Nephron progenitor cell (in vitro differentiated cells): ENCODE results near the gene GNG7.
"Not testable (repeated sequence)": the region's sequence is repeated elsewhere in the genome, so short reads cannot be mapped to it uniquely, and the experiment has no call there.

ENCODE experiments used
- DNase-seq: peaks from one replicate; pipeline ENCODE4 v3.0.0; 2021
- H3K27ac Mint-ChIP-seq: 2 replicates; pipeline ENCODE4 v1.8.0; 2021; ENCODE audit warnings: mild to moderate bottlenecking, moderate library complexity, mixed read lengths
- H3K27me3 Mint-ChIP-seq: 2 replicates; pipeline ENCODE4 v1.8.0; 2021; ENCODE audit warnings: mild to moderate bottlenecking, low read depth, mixed read lengths; ENCODE audit not compliant: poor library complexity
- H3K36me3 Mint-ChIP-seq: 2 replicates; pipeline ENCODE4 v1.8.0; 2021; ENCODE audit warnings: low read depth, mixed read lengths
- H3K4me1 Mint-ChIP-seq: 2 replicates; pipeline ENCODE4 v1.8.0; 2021; ENCODE audit warnings: mixed read lengths
- H3K4me3 Mint-ChIP-seq: 2 replicates; pipeline ENCODE4 v1.8.0; 2021; ENCODE audit warnings: mild to moderate bottlenecking, moderate library complexity, mixed read lengths
- H3K9me3 Mint-ChIP-seq: 2 replicates; pipeline ENCODE4 v1.8.0; 2021; ENCODE audit warnings: mild to moderate bottlenecking, moderate library complexity, mixed read lengths
- TF ChIP-seq, protein P1 (sequence below): fragments of 200-600 bp; sonication (generic); IDR thresholded peaks from 2 replicates; pipeline ENCODE4 v1.5.0; 2021; ENCODE audit warnings: antibody characterized with exemption

The GNG7 gene

DNA sequence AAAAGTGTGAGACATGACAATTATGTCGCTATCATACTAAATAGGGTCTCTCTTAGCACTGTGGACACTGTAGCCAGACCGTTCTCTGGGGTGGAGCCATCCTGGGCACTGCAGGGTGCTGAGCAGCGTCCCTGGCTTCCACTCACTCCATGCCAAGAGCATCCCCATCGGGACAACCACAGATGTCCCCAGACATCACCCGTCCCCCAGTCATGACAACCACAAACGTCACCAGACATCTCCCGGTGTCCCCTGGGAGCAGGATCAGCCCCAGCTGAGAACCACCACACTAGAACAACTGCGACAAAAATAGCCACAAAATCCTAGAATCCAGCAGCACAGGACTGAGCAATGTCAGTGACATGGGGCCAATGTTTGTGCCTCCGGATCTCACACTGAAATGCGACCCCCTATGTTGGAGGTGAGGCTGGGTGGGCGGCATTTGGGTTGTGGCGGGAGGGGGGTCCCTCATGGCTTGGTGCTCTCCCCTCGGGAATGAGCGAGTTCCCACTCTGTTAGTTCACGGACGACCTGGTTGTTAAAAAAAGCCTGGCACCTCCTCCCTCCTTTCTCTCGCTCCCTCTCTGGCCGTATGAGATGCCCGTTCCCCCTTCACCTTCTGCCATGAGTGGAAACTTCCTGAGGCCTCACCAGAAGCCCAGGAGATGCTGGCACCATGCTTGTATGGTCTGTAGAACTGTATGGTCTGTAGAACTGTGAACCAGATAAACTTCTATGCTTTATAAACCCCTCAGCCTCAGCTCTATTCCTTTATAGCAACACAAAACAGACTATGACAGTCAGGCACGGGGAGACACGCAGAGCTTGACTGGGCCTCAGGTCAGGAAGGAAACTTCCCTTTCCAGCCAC lies 132.7 kb downstream of the GNG7 start:
- DNase-seq = no peak
- Mint-ChIP-seq H3K4me3 (no peak overlapping the region), H3K27ac (peak overlapping the region; percentile 85), H3K9me3 (peaks cover 11% of the 10 kb centered on the region), H3K4me1 (peaks cover 20% of the 10 kb centered on the region), H3K36me3 (peaks cover 4% of the 10 kb centered on the region), H3K27me3 (peaks cover 6% of the 10 kb centered on the region)
- TF ChIP-seq, protein P1, sequence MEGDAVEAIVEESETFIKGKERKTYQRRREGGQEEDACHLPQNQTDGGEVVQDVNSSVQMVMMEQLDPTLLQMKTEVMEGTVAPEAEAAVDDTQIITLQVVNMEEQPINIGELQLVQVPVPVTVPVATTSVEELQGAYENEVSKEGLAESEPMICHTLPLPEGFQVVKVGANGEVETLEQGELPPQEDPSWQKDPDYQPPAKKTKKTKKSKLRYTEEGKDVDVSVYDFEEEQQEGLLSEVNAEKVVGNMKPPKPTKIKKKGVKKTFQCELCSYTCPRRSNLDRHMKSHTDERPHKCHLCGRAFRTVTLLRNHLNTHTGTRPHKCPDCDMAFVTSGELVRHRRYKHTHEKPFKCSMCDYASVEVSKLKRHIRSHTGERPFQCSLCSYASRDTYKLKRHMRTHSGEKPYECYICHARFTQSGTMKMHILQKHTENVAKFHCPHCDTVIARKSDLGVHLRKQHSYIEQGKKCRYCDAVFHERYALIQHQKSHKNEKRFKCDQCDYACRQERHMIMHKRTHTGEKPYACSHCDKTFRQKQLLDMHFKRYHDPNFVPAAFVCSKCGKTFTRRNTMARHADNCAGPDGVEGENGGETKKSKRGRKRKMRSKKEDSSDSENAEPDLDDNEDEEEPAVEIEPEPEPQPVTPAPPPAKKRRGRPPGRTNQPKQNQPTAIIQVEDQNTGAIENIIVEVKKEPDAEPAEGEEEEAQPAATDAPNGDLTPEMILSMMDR = no peak

DNA sequence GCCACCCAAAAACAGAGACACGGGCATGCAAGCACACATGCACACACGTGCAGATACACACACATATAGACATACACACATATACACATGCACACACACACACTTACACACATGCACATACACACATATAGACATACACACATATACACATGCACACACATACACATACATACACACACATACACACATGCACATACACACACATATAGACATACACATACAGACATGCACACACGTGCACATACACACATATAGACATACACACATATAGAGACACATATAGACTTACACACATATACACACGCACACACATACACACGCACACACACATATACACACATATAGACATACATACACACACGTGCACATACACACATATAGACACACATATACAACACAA lies 134.5 kb downstream of the GNG7 start:
- peak overlapping the region; percentile 76 for H3K27ac Mint-ChIP-seq
- H3K27me3 Mint-ChIP-seq = peaks cover 18% of the 10 kb centered on the region
- peaks cover 29% of the 10 kb centered on the region for H3K4me1 Mint-ChIP-seq
- TF ChIP-seq, protein P1 = no peak
- no peak for DNase-seq
- H3K4me3 Mint-ChIP-seq = no peak overlapping the region
- peaks cover 4% of the 10 kb centered on the region for H3K36me3 Mint-ChIP-seq
- peaks cover 11% of the 10 kb centered on the region for H3K9me3 Mint-ChIP-seq

DNA sequence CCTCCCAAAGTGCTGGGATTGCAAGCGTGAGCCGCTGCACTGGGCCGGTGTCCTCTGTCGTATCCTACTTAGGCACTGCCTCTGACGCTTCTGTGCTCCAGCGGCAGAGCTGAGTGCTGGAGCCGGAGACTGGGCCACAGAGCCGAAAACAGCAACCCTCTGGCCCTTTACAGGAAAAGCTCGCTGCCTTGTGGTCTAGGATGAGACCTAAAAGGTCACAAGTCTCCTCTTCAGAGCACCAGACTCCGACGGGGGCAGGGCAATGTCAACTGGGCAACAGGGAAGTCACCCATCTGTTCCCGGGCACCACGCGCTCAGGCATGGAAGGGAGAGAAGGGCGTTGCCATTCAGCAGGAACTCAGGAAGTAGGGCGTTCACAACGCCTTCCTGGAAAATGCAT lies 134.9 kb downstream of the GNG7 start:
- H3K27ac Mint-ChIP-seq = peak overlapping the region; percentile 90
- no peak overlapping the region for H3K4me3 Mint-ChIP-seq
- H3K36me3 Mint-ChIP-seq = peaks cover 4% of the 10 kb centered on the region
- peaks cover 11% of the 10 kb centered on the region for H3K9me3 Mint-ChIP-seq
- peaks cover 29% of the 10 kb centered on the region for H3K4me1 Mint-ChIP-seq
- TF ChIP-seq, protein P1 = no peak
- DNase-seq = no peak
- H3K27me3 Mint-ChIP-seq = peaks cover 21% of the 10 kb centered on the region

DNA sequence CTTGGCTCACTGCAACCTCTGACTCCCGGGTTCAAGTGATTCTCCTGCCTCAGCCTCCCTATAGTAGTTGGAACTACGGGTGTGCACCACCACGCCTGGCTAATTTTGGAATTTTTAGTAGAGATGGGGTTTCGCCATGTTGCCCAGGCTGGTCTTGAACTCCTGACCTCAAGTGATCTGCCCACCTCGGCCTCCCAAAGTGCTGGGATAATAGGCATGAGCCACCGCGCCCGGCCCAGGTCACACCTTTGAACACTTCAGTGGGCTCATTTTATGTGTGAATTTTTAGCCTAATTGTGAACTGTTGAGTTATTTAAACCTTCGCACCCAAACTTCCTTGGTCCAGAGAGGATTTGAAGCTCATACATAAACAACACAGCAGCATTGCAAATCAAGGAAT lies 138.9 kb downstream of the GNG7 start:
- H3K27ac Mint-ChIP-seq, H3K36me3 Mint-ChIP-seq, H3K9me3 Mint-ChIP-seq, H3K4me3 Mint-ChIP-seq, DNase-seq: not testable (repeated sequence)
- H3K27me3 Mint-ChIP-seq = peaks cover 14% of the 10 kb centered on the region
- H3K4me1 Mint-ChIP-seq = peaks cover 38% of the 10 kb centered on the region

DNA sequence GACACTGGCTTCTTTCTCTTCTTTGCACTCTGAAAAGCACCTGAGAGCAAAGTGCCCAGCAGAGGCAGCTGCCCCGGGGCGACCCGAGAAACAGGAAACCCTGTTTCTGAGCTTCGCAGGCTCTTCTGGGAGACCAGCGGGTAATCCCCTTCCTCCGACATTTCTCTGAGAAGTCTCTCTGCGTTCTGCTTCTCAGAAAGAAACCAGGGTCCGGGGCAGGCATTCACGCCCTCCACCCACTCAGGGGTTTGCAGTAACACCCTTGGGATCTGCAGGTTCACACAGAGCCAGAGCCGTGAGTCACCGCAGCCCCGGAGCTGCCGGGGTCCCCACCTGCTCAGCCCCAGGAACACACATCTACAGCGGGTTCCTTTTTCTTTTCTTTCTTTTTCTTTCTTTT lies 140.6 kb downstream of the GNG7 start:
- no peak for DNase-seq
- no peaks in the 10 kb centered on the region for H3K9me3 Mint-ChIP-seq
- H3K4me1 Mint-ChIP-seq = peaks cover 37% of the 10 kb centered on the region
- H3K36me3 Mint-ChIP-seq = no peaks in the 10 kb centered on the region
- no peak overlapping the region for H3K27ac Mint-ChIP-seq
- TF ChIP-seq, protein P1 = no peak
- peaks cover 14% of the 10 kb centered on the region for H3K27me3 Mint-ChIP-seq
- no peak overlapping the region for H3K4me3 Mint-ChIP-seq

DNA sequence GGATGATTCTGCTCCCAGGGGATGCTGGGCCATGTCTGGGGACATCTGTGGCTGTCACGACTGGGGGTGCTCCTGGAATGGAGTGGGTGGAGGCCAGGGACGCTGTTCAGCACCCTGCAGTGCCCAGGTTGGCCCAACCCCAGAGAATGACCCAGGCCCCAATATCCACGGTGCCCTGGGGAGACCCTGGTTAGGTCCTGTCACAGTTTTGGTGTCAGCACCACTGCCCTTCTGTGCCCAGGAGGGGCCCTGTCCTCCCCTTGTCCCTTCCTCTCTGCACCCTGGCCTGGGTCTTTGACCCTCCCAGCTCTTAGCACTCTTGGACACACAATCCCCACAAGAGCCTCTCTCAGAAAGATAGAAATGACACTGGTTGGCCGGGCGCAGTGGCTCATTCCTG lies 141.3 kb downstream of the GNG7 start:
- Mint-ChIP-seq H3K36me3 (no peaks in the 10 kb centered on the region), H3K4me3 (no peak overlapping the region), H3K9me3 (no peaks in the 10 kb centered on the region), H3K27me3 (peaks cover 14% of the 10 kb centered on the region), H3K27ac (no peak overlapping the region), H3K4me1 (peaks cover 44% of the 10 kb centered on the region)
- TF ChIP-seq, protein P1 = no peak
- DNase-seq = no peak
